GM12892 (cell line): ENCODE measurements around the gene CPAMD8.

Source experiments
- POLR2A ChIP-seq: IDR thresholded peaks from 2 replicates; pipeline ENCODE4 v1.6.1; 2011; ENCODE audit warnings: low read depth, low read length, control low read depth
- POLR2AphosphoS5 ChIP-seq: IDR thresholded peaks from 2 replicates; pipeline ENCODE4 v1.6.1; 2011; ENCODE audit warnings: low read depth, low read length, control low read depth

DNA sequence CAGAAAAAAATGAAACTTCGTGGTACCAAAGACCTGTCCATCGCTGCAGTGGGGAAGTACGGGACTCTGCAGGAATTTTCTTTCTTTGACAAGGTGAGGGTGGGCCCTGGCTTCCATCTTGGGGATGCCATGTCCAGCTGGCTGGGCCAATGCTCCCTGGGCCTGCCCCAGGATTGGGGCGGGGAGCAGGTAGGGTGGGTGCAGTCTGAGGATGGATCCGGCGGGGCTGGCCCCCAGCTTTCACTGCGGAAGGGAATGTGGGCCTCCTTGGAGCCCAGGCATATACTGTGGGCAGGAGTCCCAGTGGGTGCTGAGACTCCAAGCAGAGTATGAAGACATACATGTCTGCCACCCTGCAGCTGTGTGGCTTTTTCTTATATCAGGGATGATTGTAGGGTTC is 173.5 kb downstream of the CPAMD8 start:
- no peak for TF ChIP-seq POLR2A
- TF ChIP-seq POLR2AphosphoS5, result no peak
